AG10803 (cell line): Measurements from ENCODE around the gene CNKSR2.
A peak's percentile ranks its signal among the peaks of the same experiment; 100 is the strongest.

Experiments used
- DNase-seq: peaks from one replicate; pipeline ENCODE4 v3.0.0; 2010; ENCODE audit warnings: low read depth
- H3K4me3 ChIP-seq: 2 replicates; pipeline ENCODE4 v1.5.1; 2011; ENCODE audit warnings: mild to moderate bottlenecking, low read length, control low read depth
- CTCF ChIP-seq: conservative IDR thresholded peaks from 2 replicates; pipeline ENCODE4 v1.5.1; 2011; ENCODE audit warnings: mild to moderate bottlenecking, low read length, control low read depth, inconsistent platforms

Gene CNKSR2

GRCh38 chrX:21660156-21660555, 285.9 kb downstream of the CNKSR2 start:
- DNase-seq: no peak
- no peak overlapping the region for H3K4me3 ChIP-seq
- TF ChIP-seq CTCF: no peak

GRCh38 chrX:21661316-21661715, 287.1 kb downstream of the CNKSR2 start:
- no peak for TF ChIP-seq CTCF
- no peak overlapping the region for H3K4me3 ChIP-seq
- DNase-seq: no peak

GRCh38 chrX:21662761-21663160, 288.5 kb downstream of the CNKSR2 start:
- DNase-seq: no peak
- H3K4me3 ChIP-seq: no peak overlapping the region
- no peak for TF ChIP-seq CTCF

GRCh38 chrX:21666252-21666651, 292.0 kb downstream of the CNKSR2 start:
- no peak overlapping the region for H3K4me3 ChIP-seq
- TF ChIP-seq CTCF: no peak
- no peak for DNase-seq

GRCh38 chrX:21666679-21667078, 292.5 kb downstream of the CNKSR2 start:
- DNase-seq: peak; percentile 15
- no peak for TF ChIP-seq CTCF
- no peak overlapping the region for H3K4me3 ChIP-seq

GRCh38 chrX:21674430-21675186, 300.4 kb downstream of the CNKSR2 start:
- H3K4me3 ChIP-seq: no peak overlapping the region
- DNase-seq: no peak
- TF ChIP-seq CTCF: no peak

- DNase-seq: no peak
- H3K4me3 ChIP-seq: no peak overlapping the region
- TF ChIP-seq CTCF: no peak
Measured at GRCh38 chrX:21675931-21676330, 301.7 kb downstream of the CNKSR2 start.
